ENCODE measurements around the gene INHBC. TPM values are rescaled to one million over a fixed set of nuclear protein-coding genes. Genes with fewer than 3 reads are reported as not detected.

Gene INHBC
- total and polyA plus RNA-seq, 5 donors from 2014 or later, result 0.21 TPM; not detected in 4

DNA sequence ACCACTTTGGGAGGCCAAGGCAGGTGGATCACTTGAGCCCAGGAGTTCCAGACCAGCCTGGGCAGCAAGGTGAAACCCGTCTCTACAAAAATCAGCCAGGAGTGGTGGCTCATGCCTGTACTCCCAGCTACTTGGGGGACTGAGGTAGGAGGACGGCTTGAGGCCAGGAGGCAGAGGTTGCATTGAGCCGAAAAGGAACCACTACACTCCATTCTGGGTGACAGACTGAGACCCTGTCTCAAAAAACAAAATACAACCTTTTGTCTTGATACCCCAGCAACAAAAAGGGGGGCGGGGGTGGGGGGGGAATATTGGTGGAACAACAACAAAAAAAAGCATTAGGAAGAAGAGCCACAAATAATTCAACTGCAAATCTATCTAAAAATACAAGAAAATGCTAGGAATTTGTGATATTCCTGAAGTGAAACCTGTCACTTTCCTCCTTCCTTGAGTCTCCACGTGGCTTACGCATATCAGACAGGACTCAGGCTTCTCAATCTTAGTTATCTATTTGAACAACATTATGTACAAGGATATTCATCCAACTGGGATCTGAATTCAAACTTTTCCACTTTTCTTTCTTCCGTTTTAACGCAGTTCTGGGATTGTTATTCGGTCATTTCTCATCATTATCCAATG lies 5.0 kb upstream of the INHBC start:
- Mint-ChIP-seq H3K27ac (peak overlapping the region; percentile 99 to 100 (median 99)), H3K36me3 (peaks cover 4% of the 10 kb centered on the region)
- ATAC-seq (ENCODE audit: low read depth in 2 of 2), result no peak

DNA sequence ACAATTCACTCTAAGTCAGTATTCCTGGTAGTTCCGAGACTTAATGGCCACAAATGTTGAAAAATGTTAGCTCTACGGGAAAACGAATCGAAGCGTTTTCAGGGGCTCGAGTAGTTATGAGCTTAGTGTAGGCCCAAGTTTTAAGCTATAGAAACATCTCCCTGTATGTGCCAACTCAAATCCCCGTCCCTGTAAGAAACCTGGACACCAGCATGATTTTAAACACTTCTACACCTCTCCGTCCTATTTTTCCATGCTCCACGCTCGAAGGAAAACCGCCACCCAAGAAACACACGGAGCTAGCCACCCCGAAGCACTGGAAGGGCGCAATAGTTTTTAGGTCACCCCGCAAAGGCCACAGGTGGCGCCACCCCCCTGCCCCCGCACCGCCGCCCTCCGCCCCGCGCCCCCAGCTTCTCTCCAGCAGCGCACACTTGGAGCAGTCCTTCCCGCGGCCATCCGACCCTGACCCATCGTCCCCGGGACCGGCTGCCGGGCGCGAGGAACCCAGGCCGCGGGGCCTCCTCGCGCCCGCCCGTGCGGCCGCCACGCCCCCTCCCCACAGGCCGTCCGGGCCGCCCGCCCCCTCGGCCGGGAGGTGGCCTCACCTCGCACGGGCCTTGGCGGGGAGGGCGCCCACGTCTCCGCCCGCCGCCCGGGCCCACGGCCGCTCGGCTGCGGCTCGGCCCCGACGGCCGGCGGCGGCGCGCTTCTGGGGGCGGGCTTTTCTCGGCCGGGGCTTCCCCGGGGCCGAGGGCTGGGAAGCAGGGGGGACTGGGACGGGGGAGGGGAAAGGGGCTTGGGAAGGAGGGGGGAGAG lies 4.3 kb upstream of the INHBC start:
- peaks cover 4% of the 10 kb centered on the region for H3K36me3 Mint-ChIP-seq
- H3K4me3 ChIP-seq (ENCODE audit: low read depth, low read length), result peak overlapping the region; percentile 89
- peaks cover 0 to 1% (median 0%) of the 10 kb centered on the region in 7 donors for H3K9me3 Mint-ChIP-seq
- peaks cover 13 to 56% (median 34%) of the 10 kb centered on the region in 4 donors for H3K4me1 Mint-ChIP-seq
- H3K4me1 ChIP-seq (ENCODE audit: control insufficient read depth, insufficient read depth, low read length, poor library complexity, severe bottlenecking), result peaks cover 23% of the 10 kb centered on the region
- DNase-seq (peak in 2 of 3 donors; percentile 52 to 58), ATAC-seq (ENCODE audit: low read depth in 2 of 2) (peak; percentile 50 to 53)
- H3K27ac ChIP-seq (ENCODE audit: insufficient read depth, low read length, poor library complexity, severe bottlenecking), result peak overlapping the region; percentile 96
- H3K27ac Mint-ChIP-seq, result peak overlapping the region; percentile 99 to 100 (median 100)
- H3K4me3 Mint-ChIP-seq, result peak overlapping the region; percentile 99 to 100 (median 100)
- no peaks in the 10 kb centered on the region for H3K27me3 ChIP-seq (ENCODE audit: control insufficient read depth, insufficient read depth, low read length)
- peaks cover 11% of the 10 kb centered on the region for H3K27me3 Mint-ChIP-seq
- peaks cover 3% of the 10 kb centered on the region for H3K36me3 ChIP-seq (ENCODE audit: control insufficient read depth, insufficient read depth, low read length)
- H3K9me3 ChIP-seq (ENCODE audit: control insufficient read depth in 2 of 2, low read length in 2 of 2), result no peaks in the 10 kb centered on the region

More for the DNA sequence above, 5.0 kb upstream of the INHBC start:
- peaks cover 3% of the 10 kb centered on the region for H3K36me3 ChIP-seq (ENCODE audit: control insufficient read depth, insufficient read depth, low read length)
- peaks cover 13 to 56% (median 35%) of the 10 kb centered on the region in 4 donors for H3K4me1 Mint-ChIP-seq
- peaks cover 23% of the 10 kb centered on the region for H3K4me1 ChIP-seq (ENCODE audit: control insufficient read depth, insufficient read depth, low read length, poor library complexity, severe bottlenecking)
- no peaks in the 10 kb centered on the region for H3K27me3 ChIP-seq (ENCODE audit: control insufficient read depth, insufficient read depth, low read length)
- H3K27me3 Mint-ChIP-seq, result peaks cover 11% of the 10 kb centered on the region
- H3K27ac ChIP-seq (ENCODE audit: insufficient read depth, low read length, poor library complexity, severe bottlenecking), result peak overlapping the region; percentile 96
- no peaks in the 10 kb centered on the region for H3K9me3 ChIP-seq (ENCODE audit: control insufficient read depth in 2 of 2, low read length in 2 of 2)
- H3K4me3 ChIP-seq (ENCODE audit: low read depth, low read length), result peak overlapping the region; percentile 89
- H3K9me3 Mint-ChIP-seq, result peaks cover 0 to 1% (median 0%) of the 10 kb centered on the region in 7 donors
- no peak for DNase-seq
- H3K4me3 Mint-ChIP-seq, result peak overlapping the region; percentile 90 to 100 (median 100)

DNA sequence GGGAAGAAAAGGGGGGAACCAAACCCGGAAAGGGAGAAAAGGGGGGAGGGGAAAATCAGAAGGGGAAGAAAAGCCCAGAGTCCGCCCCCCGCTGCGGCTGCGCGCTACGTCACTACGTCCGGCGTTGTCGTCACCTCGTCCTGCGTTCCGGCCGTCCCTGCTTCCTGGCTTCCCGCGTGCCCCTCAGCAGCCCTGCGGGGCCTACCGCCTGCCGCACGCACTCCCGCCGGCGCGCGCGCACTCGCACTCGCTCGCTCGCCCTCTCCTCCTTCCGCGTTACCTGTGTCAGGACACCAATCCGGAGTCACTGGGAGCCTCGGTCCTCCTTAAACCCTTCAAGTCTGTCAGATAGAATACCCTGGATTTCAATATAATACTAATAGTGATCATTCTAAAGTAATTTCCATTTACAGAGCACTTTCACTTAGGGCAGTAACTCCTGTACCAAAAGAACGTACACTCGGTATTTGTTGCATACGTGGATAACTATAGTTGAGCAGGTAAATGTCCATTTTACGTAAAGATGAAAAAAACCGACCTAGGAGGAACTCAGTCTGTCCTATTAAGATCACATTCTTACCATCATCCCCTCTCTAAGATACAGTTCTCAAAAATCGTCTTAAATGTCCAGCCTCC lies 3.5 kb upstream of the INHBC start, which contains the start of gene R3HDM2:
Gene R3HDM2, minus strand, starts transcription at position 113 of the 636 bp plus-strand sequence. CDS start 120,615 bp downstream, outside the sequence.
- peaks cover 0 to 1% (median 0%) of the 10 kb centered on the region in 7 donors for H3K9me3 Mint-ChIP-seq
- H3K36me3 ChIP-seq (ENCODE audit: control insufficient read depth, insufficient read depth, low read length), result no peaks in the 10 kb centered on the region
- H3K27me3 Mint-ChIP-seq, result peaks cover 11% of the 10 kb centered on the region
- no peaks in the 10 kb centered on the region for H3K9me3 ChIP-seq (ENCODE audit: control insufficient read depth in 2 of 2, low read length in 2 of 2)
- peak within 1 kb of the TSS; percentile 96 for H3K27ac ChIP-seq (ENCODE audit: insufficient read depth, low read length, poor library complexity, severe bottlenecking)
- H3K4me3 Mint-ChIP-seq, result peak within 1 kb of the TSS; percentile 99 to 100 (median 100)
- H3K27ac Mint-ChIP-seq, result peak within 1 kb of the TSS; percentile 99 to 100 (median 100)
- H3K36me3 Mint-ChIP-seq, result peaks cover 4% of the 10 kb centered on the region
- DNase-seq (peak; percentile 91 to 96 (median 94)), ATAC-seq (ENCODE audit: low read depth in 2 of 2) (peak; percentile 94 to 96)
- H3K4me1 ChIP-seq (ENCODE audit: control insufficient read depth, insufficient read depth, low read length, poor library complexity, severe bottlenecking), result peaks cover 23% of the 10 kb centered on the region
- H3K27me3 ChIP-seq (ENCODE audit: control insufficient read depth, insufficient read depth, low read length), result no peaks in the 10 kb centered on the region
- peaks cover 13 to 53% (median 33%) of the 10 kb centered on the region in 4 donors for H3K4me1 Mint-ChIP-seq
- peak within 1 kb of the TSS; percentile 89 for H3K4me3 ChIP-seq (ENCODE audit: low read depth, low read length)

DNA sequence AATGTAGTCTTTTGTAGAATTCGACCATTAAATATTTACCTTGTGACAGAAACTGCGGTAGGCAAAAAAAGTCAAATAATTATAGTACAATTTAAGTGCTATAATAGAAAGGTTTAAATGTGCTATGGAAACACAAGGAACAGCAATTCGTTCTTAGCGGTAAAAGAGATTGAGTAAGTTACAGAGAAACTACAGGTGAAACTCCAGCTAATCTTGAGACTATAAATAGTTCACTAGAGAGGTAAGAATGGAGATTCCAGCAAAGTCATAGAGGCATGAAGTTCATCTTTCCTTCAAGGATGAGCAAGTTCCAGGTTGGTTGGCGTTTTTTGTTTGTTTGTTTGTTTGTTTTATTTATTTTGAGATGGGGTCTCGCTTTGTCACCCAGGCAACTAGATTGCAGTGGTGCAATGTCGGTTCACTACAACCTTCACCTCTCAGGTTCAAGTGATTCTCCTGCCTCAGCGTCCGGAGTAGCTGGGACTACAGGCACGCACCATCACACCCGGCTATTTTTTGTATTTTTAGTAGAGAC lies 2.9 kb upstream of the INHBC start:
- Mint-ChIP-seq H3K27me3 (peaks cover 11% of the 10 kb centered on the region), H3K4me1 (peaks cover 13 to 48% (median 28%) of the 10 kb centered on the region in 4 donors), H3K9me3 (peaks cover 0 to 1% (median 0%) of the 10 kb centered on the region in 7 donors), H3K4me3 (peak overlapping the region; percentile 94 to 99 (median 98)), H3K36me3 (no peaks in the 10 kb centered on the region), H3K27ac (peak overlapping the region; percentile 98 to 100 (median 99))
- Histone ChIP-seq H3K36me3 (ENCODE audit: control insufficient read depth, insufficient read depth, low read length) (no peaks in the 10 kb centered on the region), H3K4me3 (ENCODE audit: low read depth, low read length) (peak overlapping the region; percentile 86), H3K27ac (ENCODE audit: insufficient read depth, low read length, poor library complexity, severe bottlenecking) (peak overlapping the region; percentile 96), H3K4me1 (ENCODE audit: control insufficient read depth, insufficient read depth, low read length, poor library complexity, severe bottlenecking) (peaks cover 23% of the 10 kb centered on the region), H3K27me3 (ENCODE audit: control insufficient read depth, insufficient read depth, low read length) (no peaks in the 10 kb centered on the region), H3K9me3 (ENCODE audit: control insufficient read depth in 2 of 2, low read length in 2 of 2) (no peaks in the 10 kb centered on the region)
- ATAC-seq (ENCODE audit: low read depth in 2 of 2), result no peak
- no peak for DNase-seq

DNA sequence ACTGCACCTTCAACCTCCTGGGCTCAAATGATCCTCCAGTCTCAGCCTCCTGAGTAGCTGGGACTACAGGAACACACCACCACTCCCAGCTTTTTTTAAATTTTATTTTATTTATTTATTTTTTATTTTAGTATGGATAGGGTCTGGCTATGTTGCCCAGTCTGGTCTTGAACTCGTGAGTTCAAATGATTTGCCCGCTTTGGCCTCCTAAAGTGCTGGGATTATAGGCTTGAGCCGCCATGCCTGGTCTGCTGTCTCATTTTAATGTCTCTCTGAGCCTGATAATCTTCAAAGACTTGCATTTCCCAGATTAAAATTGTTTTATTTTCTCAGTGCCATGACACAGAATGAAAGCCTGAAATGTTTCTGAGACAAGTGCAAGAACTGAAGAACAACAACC lies 1.2 kb upstream of the INHBC start:
- H3K4me3 ChIP-seq (ENCODE audit: low read depth, low read length), result no peak overlapping the region
- no peaks in the 10 kb centered on the region for H3K9me3 ChIP-seq (ENCODE audit: control insufficient read depth in 2 of 2, low read length in 2 of 2)
- peaks cover 13 to 37% (median 22%) of the 10 kb centered on the region in 4 donors for H3K4me1 Mint-ChIP-seq
- ATAC-seq (ENCODE audit: low read depth in 2 of 2), result no peak
- no peak overlapping the region for H3K27ac ChIP-seq (ENCODE audit: insufficient read depth, low read length, poor library complexity, severe bottlenecking)
- H3K36me3 Mint-ChIP-seq, result no peaks in the 10 kb centered on the region
- no peaks in the 10 kb centered on the region for H3K27me3 ChIP-seq (ENCODE audit: control insufficient read depth, insufficient read depth, low read length)
- H3K4me3 Mint-ChIP-seq, result no peak overlapping the region
- H3K4me1 ChIP-seq (ENCODE audit: control insufficient read depth, insufficient read depth, low read length, poor library complexity, severe bottlenecking), result peaks cover 23% of the 10 kb centered on the region
- no peaks in the 10 kb centered on the region for H3K36me3 ChIP-seq (ENCODE audit: control insufficient read depth, insufficient read depth, low read length)
- peaks cover 0 to 1% (median 0%) of the 10 kb centered on the region in 7 donors for H3K9me3 Mint-ChIP-seq
- H3K27me3 Mint-ChIP-seq, result peaks cover 13% of the 10 kb centered on the region
- no peak for DNase-seq
- no peak overlapping the region for H3K27ac Mint-ChIP-seq

DNA sequence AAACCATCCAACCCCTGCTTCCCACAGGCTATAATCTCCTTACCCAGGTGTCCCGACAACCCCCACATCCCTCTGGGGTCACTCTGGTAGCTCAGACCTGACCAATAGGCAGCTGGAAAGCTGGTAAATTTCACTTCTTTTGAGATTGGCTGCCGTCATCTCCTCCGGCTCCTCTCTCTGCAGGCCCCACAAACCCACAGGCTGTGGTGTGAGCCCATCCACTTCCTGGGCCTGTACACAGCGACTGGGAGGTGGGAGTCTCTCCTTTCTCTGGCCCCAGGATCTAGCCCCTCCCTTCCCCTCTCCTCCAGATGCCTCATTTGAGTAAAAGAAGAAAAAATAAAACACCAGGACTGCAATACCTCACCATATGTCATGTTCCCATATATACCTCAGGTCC lies 709 bp downstream of the INHBC start:
- Histone ChIP-seq H3K9me3 (ENCODE audit: control insufficient read depth in 2 of 2, low read length in 2 of 2) (no peaks in the 10 kb centered on the region), H3K4me1 (ENCODE audit: control insufficient read depth, insufficient read depth, low read length, poor library complexity, severe bottlenecking) (peaks cover 7% of the 10 kb centered on the region), H3K4me3 (ENCODE audit: low read depth, low read length) (no peak overlapping the region), H3K36me3 (ENCODE audit: control insufficient read depth, insufficient read depth, low read length) (no peaks in the 10 kb centered on the region), H3K27ac (ENCODE audit: insufficient read depth, low read length, poor library complexity, severe bottlenecking) (no peak overlapping the region), H3K27me3 (ENCODE audit: control insufficient read depth, insufficient read depth, low read length) (peaks cover 4% of the 10 kb centered on the region)
- Mint-ChIP-seq H3K4me1 (peaks cover 8 to 18% (median 10%) of the 10 kb centered on the region in 4 donors), H3K27ac (peak overlapping the region in 1 of 3 donors; percentile 93), H3K4me3 (no peak overlapping the region), H3K9me3 (peaks cover 0 to 1% (median 0%) of the 10 kb centered on the region in 7 donors), H3K36me3 (no peaks in the 10 kb centered on the region), H3K27me3 (peaks cover 15% of the 10 kb centered on the region)
- ATAC-seq (ENCODE audit: low read depth in 2 of 2) (no peak), DNase-seq (no peak)

DNA sequence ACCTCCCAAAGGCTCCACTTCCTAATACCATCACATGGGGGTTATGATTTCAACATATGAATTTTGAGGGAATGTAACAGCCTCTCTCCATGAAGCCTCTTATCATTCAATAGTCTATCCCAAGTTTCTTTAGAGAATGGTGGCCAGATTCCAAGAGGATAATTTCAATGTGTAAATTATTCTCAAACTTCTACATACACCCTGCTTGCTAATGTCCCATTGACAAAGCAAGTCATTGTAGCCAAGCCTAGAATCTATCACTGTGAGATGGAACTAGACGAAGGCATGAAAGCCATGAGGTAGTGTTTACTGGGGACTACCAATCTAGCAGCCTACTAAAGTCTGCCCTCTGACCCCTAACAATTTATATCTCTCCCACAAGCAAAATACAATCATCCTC lies 3.8 kb downstream of the INHBC start:
- Mint-ChIP-seq H3K36me3 (peaks cover 7% of the 10 kb centered on the region), H3K27me3 (peaks cover 22% of the 10 kb centered on the region), H3K27ac (no peak overlapping the region), H3K9me3 (peaks cover 3 to 10% (median 5%) of the 10 kb centered on the region in 7 donors), H3K4me1 (peaks cover 0 to 2% (median 0%) of the 10 kb centered on the region in 4 donors), H3K4me3 (no peak overlapping the region)
- Histone ChIP-seq H3K36me3 (ENCODE audit: control insufficient read depth, insufficient read depth, low read length) (no peaks in the 10 kb centered on the region), H3K4me1 (ENCODE audit: control insufficient read depth, insufficient read depth, low read length, poor library complexity, severe bottlenecking) (no peaks in the 10 kb centered on the region), H3K27me3 (ENCODE audit: control insufficient read depth, insufficient read depth, low read length) (peaks cover 4% of the 10 kb centered on the region), H3K4me3 (ENCODE audit: low read depth, low read length) (no peak overlapping the region), H3K9me3 (ENCODE audit: control insufficient read depth in 2 of 2, low read length in 2 of 2) (peaks cover 2 to 5% of the 10 kb centered on the region in 2 experiments), H3K27ac (ENCODE audit: insufficient read depth, low read length, poor library complexity, severe bottlenecking) (no peak overlapping the region)
- DNase-seq (no peak), ATAC-seq (ENCODE audit: low read depth in 2 of 2) (no peak)
